K562 (cell line): ENCODE measurements around the gene MFSD11. TPM values are rescaled to one million over a fixed set of nuclear protein-coding genes. Genes with fewer than 3 reads are reported as not detected.
"Not testable (repeated sequence)": the region's sequence is repeated elsewhere in the genome, so short reads cannot be mapped to it uniquely, and the experiment has no call there.

Source experiments
- ATAC-seq: fragments of 200-7000 bp; cut with Tn5 transposase; 3 replicates; pipeline ENCODE4 v1.9.1; 2020; ENCODE audit warnings: moderate library complexity
- BruUV-seq: library from RNA; stranded (reverse); fragments of 400-500 nt; replicated peaks from 2 replicates; lab custom pipeline; 2021; lab: Mats Ljungman, UMichigan
- CTCF ChIA-PET: fragments of 300-600 bp; formaldehyde crosslinking; extraction: SDS; loops from one replicate; lab custom pipeline; 2021; ENCODE audit warnings: low intra/inter-chr PET ratio; lab: Yijun Ruan, JAX
- POLR2A ChIA-PET: fragments of 300-600, 350-650 bp; sonication (Branson Sonifier 250); formaldehyde crosslinking; extraction: SDS; loops from one replicate; lab custom pipeline; 2021; ENCODE audit warnings: antibody characterized with exemption, inconsistent platforms; lab: Yijun Ruan, JAX
- DNase-seq, 4 experiments: peaks; one replicate each; pipeline versions ENCODE4 v3.0.0 to v3.0.0-alpha.2; 2011 to 2018; ENCODE audit warnings: low spot score in 3 of 4, mixed read lengths in 3 of 4; ENCODE audit errors: extremely low read depth in 1 of 4
- FAIRE-seq: peaks from 2 replicates; lab custom pipeline; 2011; peaks lifted over from hg19 to GRCh38; lab: Jason Lieb, UNC
- H2AFZ ChIP-seq: 2 replicates; pipeline ENCODE4 v1.6.0; 2011; ENCODE audit warnings: low read depth, low read length, control low read depth, inconsistent platforms
- H3K27ac ChIP-seq: fragments of 200-600 bp; 3 replicates; pipeline ENCODE4 v1.8.0; 2011; ENCODE audit warnings: low read depth, mild to moderate bottlenecking, control low read depth, inconsistent platforms, low read length, moderate library complexity, mixed read lengths; ENCODE audit errors: extremely low read depth
- H3K27me3 ChIP-seq, 2 experiments: fragments of 300-600 bp in 1 of 2; 2 replicates in 1 of 2; 3 replicates in 1 of 2; pipeline versions ENCODE4 v1.6.0 to v1.8.0; 2011; ENCODE audit warnings: inconsistent platforms in 2 of 2, low read length in 2 of 2, mild to moderate bottlenecking in 1 of 2, mixed read lengths in 1 of 2, moderate library complexity in 1 of 2; ENCODE audit not compliant: control insufficient read depth in 2 of 2, insufficient read depth in 2 of 2
- H3K36me3 ChIP-seq: fragments of 300-600 bp; 3 replicates; pipeline ENCODE4 v1.8.0; 2011; ENCODE audit warnings: mild to moderate bottlenecking, low read length, inconsistent platforms; ENCODE audit not compliant: control insufficient read depth, insufficient read depth
- H3K4me1 ChIP-seq, 2 experiments: fragments of 200-600 bp in 1 of 2; replicated peaks in 1 of 2; 2 replicates in 1 of 2; 3 replicates in 1 of 2; pipeline versions ENCODE4 v1.5.1 to v1.8.0; 2011; ENCODE audit warnings: inconsistent platforms in 2 of 2, low read length in 2 of 2, mild to moderate bottlenecking in 1 of 2, mixed read lengths in 1 of 2, moderate library complexity in 1 of 2; ENCODE audit not compliant: control insufficient read depth in 2 of 2, insufficient read depth in 2 of 2
- H3K4me2 ChIP-seq: 2 replicates; pipeline ENCODE4 v1.6.1; 2011; ENCODE audit warnings: low read length, control low read depth, inconsistent platforms, mixed read lengths; ENCODE audit not compliant: insufficient read depth
- H3K4me3 ChIP-seq: fragments of 200-600 bp; sonication (generic), shearing (Covaris generic); 2 replicates; pipeline ENCODE4 v1.5.1; 2016; ENCODE audit warnings: control low read depth, inconsistent platforms
- H3K79me2 ChIP-seq: fragments of 200-600 bp; 3 replicates; pipeline ENCODE4 v1.8.0; 2011; ENCODE audit warnings: low read length, inconsistent platforms; ENCODE audit not compliant: control insufficient read depth, insufficient read depth
- H3K9ac ChIP-seq, 2 experiments: 2 replicates each; pipeline versions ENCODE4 v1.6.0 to v1.6.1; 2011; ENCODE audit warnings: low read depth in 2 of 2, low read length in 2 of 2, control low read depth in 1 of 2, inconsistent platforms in 1 of 2, mild to moderate bottlenecking in 1 of 2, mixed read lengths in 1 of 2; ENCODE audit not compliant: insufficient read depth in 1 of 2
- H3K9me1 ChIP-seq: one replicate; pipeline ENCODE4 v1.6.0; 2011; ENCODE audit warnings: inconsistent platforms, mild to moderate bottlenecking, low read length, moderate library complexity; ENCODE audit not compliant: control insufficient read depth, insufficient read depth
- H3K9me3 ChIP-seq: replicated peaks from 2 replicates; pipeline ENCODE4 v1.5.1; 2011; ENCODE audit warnings: low read depth, low read length, inconsistent platforms; ENCODE audit not compliant: control insufficient read depth, insufficient read depth
- H4K20me1 ChIP-seq: replicated peaks from 2 replicates; pipeline ENCODE4 v1.6.1; 2011; ENCODE audit warnings: low read length, inconsistent platforms, mixed read lengths; ENCODE audit not compliant: control insufficient read depth, insufficient read depth
- C11orf30 ChIP-seq: fragments of 450-650 bp; IDR thresholded peaks from 2 replicates; pipeline ENCODE4 v1.6.1; 2016; ENCODE audit warnings: low read depth, mild to moderate bottlenecking
- CBX8 ChIP-seq: fragments of 200-600 bp; sonication (generic); IDR thresholded peaks from 2 replicates; pipeline ENCODE4 v1.6.1; 2012; ENCODE audit warnings: borderline replicate concordance, mixed run types, low read depth, mild to moderate bottlenecking, moderate library complexity, mixed read lengths, low read length, control low read depth, inconsistent platforms; ENCODE audit not compliant: poor library complexity, severe bottlenecking; ENCODE audit errors: extremely low read depth
- E2F6 ChIP-seq, 2 experiments: IDR thresholded peaks; 2 replicates each; pipeline ENCODE4 v1.6.1; 2011; ENCODE audit warnings: borderline replicate concordance in 1 of 2, control low read depth in 1 of 2, low read depth in 1 of 2, low read length in 1 of 2, mild to moderate bottlenecking in 1 of 2, mixed read lengths in 1 of 2, moderate library complexity in 1 of 2; ENCODE audit not compliant: insufficient read depth in 1 of 2, insufficient read length in 1 of 2, poor library complexity in 1 of 2, severe bottlenecking in 1 of 2; ENCODE audit errors: extremely low read depth in 1 of 2
- ZNF316 ChIP-seq: fragments of 450-650 bp; IDR thresholded peaks from 2 replicates; pipeline ENCODE4 v1.6.1; 2016
- WGBS: fragments of 100-300 bp; shearing (Covaris generic); methylation state at CpG from one replicate; pipeline ENCODE4 v1.1.6; 2016; ENCODE audit warnings: low coverage, mixed read lengths; ENCODE audit not compliant: insufficient coverage; ENCODE audit errors: missing lambda C conversion rate; 5-methylcytosine and 5-hydroxymethylcytosine counted together
- in situ Hi-C: fragments of 300-500 bp; cut with MboI; formaldehyde crosslinking; loops from 4 replicates; pipeline ENCODE4 v1.15.0; 2018; ENCODE audit warnings: inconsistent platforms, mixed read lengths
- intact Hi-C: fragments of 100-400 bp; cut with micrococcal nuclease; formaldehyde crosslinking; loops from 2 replicates; pipeline ENCODE4 v1.14.2; 2022
- polyA plus RNA-seq, 8 experiments: library from polyadenylated mRNA; depleted of rRNA in 4 of 8; stranded (reverse) in 5 of 8; unstranded in 3 of 8; fragments of >200 nt; fragmentation: Nextera tagmentation in 2 of 8; fragmentation: Illumina TruSeq in 1 of 8; extraction: Ambion mirVana in 2 of 8; extraction: Trizol in 1 of 8; gene quantifications; 2 replicates each; pipeline versions ENCODE4 v1.2.1 to v1.2.3, GENCODE V29; 2011 to 2014; ENCODE audit warnings: inconsistent platforms in 1 of 8, missing spikeins in 1 of 8
- total RNA-seq, 7 experiments: library from RNA; depleted of rRNA in 6 of 7; stranded (reverse); fragments of >200 nt in 6 of 7; fragmentation: Illumina TruSeq in 2 of 7; extraction: Trizol in 2 of 7; gene quantifications; 2 replicates each; pipeline versions ENCODE4 v1.2.1 to v1.2.3, GENCODE V29; 2011 to 2021; ENCODE audit warnings: low replicate concordance in 1 of 7

The MFSD11 gene
- total and polyA plus RNA-seq, 9 of the 15 experiments (the other 6 are each of a cell fraction or from before 2014, with no cell fraction given): 14.4 to 24.5 (median 19.9) TPM

- TF ChIP-seq C11orf30 (peak; percentile 26; the same call in 1 of the 2 replicates), ZNF316 (peak; percentile 21; the same call in 1 of the 2 replicates)
- H3K27ac ChIP-seq, FAIRE-seq, H3K27me3 ChIP-seq, CTCF ChIA-PET, H3K9me3 ChIP-seq, H3K4me1 ChIP-seq, intact Hi-C loops, H3K4me2 ChIP-seq, H3K4me3 ChIP-seq, H2AFZ ChIP-seq, H3K9me1 ChIP-seq, H3K79me2 ChIP-seq, H3K9ac ChIP-seq, H4K20me1 ChIP-seq, in situ Hi-C loops, DNase-seq, ATAC-seq, BruUV-seq: not testable (repeated sequence)
- 87% methylated on average over 6 of the region's 6 CpGs for WGBS
- H3K36me3 ChIP-seq: peaks cover 55% of the 10 kb centered on the region
- POLR2A ChIA-PET: interaction anchor here (0.7 to 1.5 kb wide), 4 partner anchors 9 to 41 kb away, joined by 4 to 15 read pairs (median 6); partner anchors contain the start of genes MFSD11 and SRSF2
Observed at GRCh38 chr17:76745785-76746184, 7.9 kb downstream of the MFSD11 start.

GRCh38 chr17:76747716-76748363 is 9.9 kb downstream of the MFSD11 start:
- Histone ChIP-seq H3K9me1 (no peaks in the 10 kb centered on the region), H3K9me3 (no peaks in the 10 kb centered on the region), H3K9ac (peak overlapping the region in 1 of 2 experiments; percentile 55; a peak in 1 of 4 replicates), H3K4me1 (no peaks in the 10 kb centered on the region; a peak in 2 of 5 replicates), H3K4me3 (no peak overlapping the region), H2AFZ (no peak overlapping the region)
- no TSS peak for BruUV-seq
- in situ Hi-C loops: no loop called here
- ATAC-seq (no peak), FAIRE-seq (no peak)
- 65% methylated on average over 6 of the region's 9 CpGs for WGBS
- POLR2A ChIA-PET: interaction anchor here (1.0 to 2.7 kb wide), 3 partner anchors 7 to 16 kb away, joined by 3 to 31 read pairs (median 5); partner anchors contain the start of genes MFSD11 and SRSF2
- intact Hi-C loops: no loop called here
- no peak for TF ChIP-seq CBX8
- TF ChIP-seq E2F6 (IDR thresholded peaks at IDR 0.05; ENCODE audit: borderline replicate concordance in 1 of 2, extremely low read depth in 1 of 2, insufficient read depth in 1 of 2, insufficient read length in 1 of 2, low read depth in 1 of 2, low read length in 1 of 2, poor library complexity in 1 of 2, severe bottlenecking in 1 of 2): peak in 1 of 2 experiments; percentile 8
- TF ChIP-seq, all 486 proteins: peak for 1
- H3K4me2 ChIP-seq: peak overlapping the region; percentile 18; the same call in 1 of the 2 replicates
- H3K36me3 ChIP-seq: peaks cover 43% of the 10 kb centered on the region
- DNase-seq: peak in 2 of 4 experiments; percentile 5 to 17
- H3K27ac ChIP-seq: no peak overlapping the region
- no peaks in the 10 kb centered on the region for H3K27me3 ChIP-seq
- CTCF ChIA-PET: no interaction called here
- no peaks in the 10 kb centered on the region for H3K79me2 ChIP-seq
- no peaks in the 10 kb centered on the region for H4K20me1 ChIP-seq
